Duodenal mucosa (tissue), 2 donors: ENCODE measurements around the gene NPB.
A peak's percentile ranks its signal among the peaks of the same experiment; 100 is the strongest.

Experiments used
- H3K27ac ChIP-seq: one replicate; pipeline ENCODE4 v1.7.0; 2013; ENCODE audit warnings: low read depth, low read length
- H3K27me3 ChIP-seq, 2 donors: one replicate each; pipeline ENCODE4 v1.7.0; 2013; ENCODE audit warnings: low read length in 2 of 2, control low read depth in 1 of 2; ENCODE audit not compliant: insufficient read depth in 2 of 2, control insufficient read depth in 1 of 2
- H3K36me3 ChIP-seq, 2 donors: one replicate each; pipeline ENCODE4 v1.7.0; 2013; ENCODE audit warnings: low read length in 2 of 2, control low read depth in 1 of 2; ENCODE audit not compliant: insufficient read depth in 2 of 2, control insufficient read depth in 1 of 2
- H3K4me1 ChIP-seq, 2 donors: one replicate each; pipeline ENCODE4 v1.7.0; 2013; ENCODE audit warnings: low read length in 2 of 2, control low read depth in 1 of 2; ENCODE audit not compliant: insufficient read depth in 2 of 2, control insufficient read depth in 1 of 2
- H3K4me3 ChIP-seq, 2 donors: one replicate each; pipeline ENCODE4 v1.7.0; 2013; ENCODE audit warnings: low read length in 2 of 2, low read depth in 1 of 2
- H3K9ac ChIP-seq, 2 donors: one replicate each; pipeline ENCODE4 v1.7.0; 2013; ENCODE audit warnings: low read length in 2 of 2, low read depth in 1 of 2
- H3K9me3 ChIP-seq, 2 donors: one replicate each; pipeline ENCODE4 v1.7.0; 2013; ENCODE audit warnings: low read length in 2 of 2, control low read depth in 1 of 2; ENCODE audit not compliant: control insufficient read depth in 1 of 2

NPB gene

GRCh38 chr17:81905993-81906392 lies 4.0 kb downstream of the NPB start:
- Histone ChIP-seq H3K4me1 (peaks cover 19 to 30% of the 10 kb centered on the region in 2 donors), H3K27ac (no peak overlapping the region), H3K36me3 (peaks cover 24 to 53% of the 10 kb centered on the region in 2 donors), H3K4me3 (no peak overlapping the region), H3K9me3 (no peaks in the 10 kb centered on the region), H3K9ac (no peak overlapping the region), H3K27me3 (no peaks in the 10 kb centered on the region)

- Histone ChIP-seq H3K9me3 (no peaks in the 10 kb centered on the region), H3K9ac (no peak overlapping the region), H3K4me3 (no peak overlapping the region), H3K27me3 (no peaks in the 10 kb centered on the region), H3K36me3 (peaks cover 24 to 53% of the 10 kb centered on the region in 2 donors), H3K4me1 (peaks cover 17 to 25% of the 10 kb centered on the region in 2 donors), H3K27ac (no peak overlapping the region)
These were observed 4.6 kb downstream of the NPB start for GRCh38 chr17:81906476-81907218.

- Histone ChIP-seq H3K27me3 (no peaks in the 10 kb centered on the region), H3K9ac (no peak overlapping the region), H3K27ac (no peak overlapping the region), H3K9me3 (no peaks in the 10 kb centered on the region), H3K4me3 (no peak overlapping the region), H3K4me1 (peaks cover 15 to 22% of the 10 kb centered on the region in 2 donors), H3K36me3 (peaks cover 27 to 59% of the 10 kb centered on the region in 2 donors)
These were observed 5.4 kb downstream of the NPB start for GRCh38 chr17:81907219-81908145.

GRCh38 chr17:81908793-81909192 lies 6.8 kb downstream of the NPB start:
- H3K27me3 ChIP-seq = no peaks in the 10 kb centered on the region
- H3K27ac ChIP-seq = no peak overlapping the region
- H3K4me1 ChIP-seq = peaks cover 15 to 16% of the 10 kb centered on the region in 2 donors
- no peaks in the 10 kb centered on the region for H3K9me3 ChIP-seq
- H3K36me3 ChIP-seq = peaks cover 36 to 72% of the 10 kb centered on the region in 2 donors
- H3K9ac ChIP-seq = no peak overlapping the region
- H3K4me3 ChIP-seq = no peak overlapping the region

GRCh38 chr17:81909231-81909630 lies 7.2 kb downstream of the NPB start:
- peak overlapping the region; percentile 56 to 74 for H3K9ac ChIP-seq
- H3K36me3 ChIP-seq = peaks cover 40 to 72% of the 10 kb centered on the region in 2 donors
- H3K9me3 ChIP-seq = no peaks in the 10 kb centered on the region
- no peak overlapping the region for H3K27ac ChIP-seq
- H3K4me3 ChIP-seq = peak overlapping the region in 1 of 2 donors; percentile 83
- H3K27me3 ChIP-seq = no peaks in the 10 kb centered on the region
- H3K4me1 ChIP-seq = peaks cover 15 to 16% of the 10 kb centered on the region in 2 donors

- peak overlapping the region; percentile 56 to 74 for H3K9ac ChIP-seq
- no peaks in the 10 kb centered on the region for H3K9me3 ChIP-seq
- H3K27ac ChIP-seq = peak overlapping the region; percentile 82
- H3K4me1 ChIP-seq = peaks cover 15 to 16% of the 10 kb centered on the region in 2 donors
- no peaks in the 10 kb centered on the region for H3K27me3 ChIP-seq
- peak overlapping the region; percentile 79 to 83 for H3K4me3 ChIP-seq
- peaks cover 50 to 72% of the 10 kb centered on the region in 2 donors for H3K36me3 ChIP-seq
These were observed 8.2 kb downstream of the NPB start for GRCh38 chr17:81909966-81910839.

- Histone ChIP-seq H3K4me1 (peaks cover 16% of the 10 kb centered on the region in 2 donors), H3K9ac (peak overlapping the region; percentile 56 to 74), H3K27ac (peak overlapping the region; percentile 82)
These were observed 8.8 kb downstream of the NPB start for GRCh38 chr17:81910840-81911276.

GRCh38 chr17:81911277-81911961 lies 9.4 kb downstream of the NPB start, which contains the start of gene PCYT2:
Gene PCYT2, minus strand, starts transcription at chr17:81911399. Its CDS starts 44 bp downstream, at chr17:81911355.
- Histone ChIP-seq H3K9me3 (no peaks in the 10 kb centered on the region), H3K9ac (peak within 1 kb of the TSS; percentile 56 to 74), H3K27ac (peak within 1 kb of the TSS; percentile 82), H3K36me3 (peaks cover 57 to 69% of the 10 kb centered on the region in 2 donors), H3K27me3 (no peaks in the 10 kb centered on the region), H3K4me1 (peaks cover 17 to 21% of the 10 kb centered on the region in 2 donors), H3K4me3 (peak within 1 kb of the TSS; percentile 79 to 83)

More at GRCh38 chr17:81910840-81911276, 8.8 kb downstream of the NPB start:
- Histone ChIP-seq H3K4me3 (peak overlapping the region; percentile 79 to 83), H3K27me3 (no peaks in the 10 kb centered on the region), H3K9me3 (no peaks in the 10 kb centered on the region), H3K36me3 (peaks cover 56 to 72% of the 10 kb centered on the region in 2 donors)

GRCh38 chr17:81911969-81912368 lies 9.9 kb downstream of the NPB start:
- Histone ChIP-seq H3K36me3 (peaks cover 53 to 64% of the 10 kb centered on the region in 2 donors), H3K9me3 (no peaks in the 10 kb centered on the region), H3K9ac (no peak overlapping the region), H3K4me1 (peaks cover 22 to 26% of the 10 kb centered on the region in 2 donors), H3K4me3 (peak overlapping the region in 1 of 2 donors; percentile 43), H3K27me3 (no peaks in the 10 kb centered on the region), H3K27ac (no peak overlapping the region)
